HEK293 (cell line): ENCODE measurements around the gene USP13.

Experiments
- CTCF ChIA-PET: fragments of 350-600 bp; formaldehyde crosslinking; extraction: SDS; loops from one replicate; lab custom pipeline; 2021; ENCODE audit warnings: antibody characterized with exemption; lab: Yijun Ruan, JAX
- POLR2A ChIA-PET: fragments of 300-600 bp; formaldehyde crosslinking; extraction: SDS; loops from one replicate; lab custom pipeline; 2020; ENCODE audit warnings: antibody characterized with exemption, inconsistent platforms; lab: Yijun Ruan, JAX
- H3K27ac ChIP-seq: fragments of 200-500 bp; sonication (Bioruptor generic); 2 replicates; pipeline ENCODE4 v1.5.1; 2014; ENCODE audit warnings: low read depth, low read length, control low read depth, inconsistent platforms; ENCODE audit errors: extremely low read depth
- H3K36me3 ChIP-seq, 2 experiments: fragments of 200-500 bp in 1 of 2; sonication (Bioruptor generic) in 1 of 2; 1 replicate in 1 of 2; 2 replicates in 1 of 2; pipeline ENCODE4 v1.5.1; 2014 to 2017; ENCODE audit warnings: inconsistent platforms in 2 of 2, low read length in 2 of 2; ENCODE audit not compliant: control insufficient read depth in 2 of 2, insufficient read depth in 1 of 2
- H3K4me1 ChIP-seq: fragments of 200-500 bp; sonication (Bioruptor generic); 2 replicates; pipeline ENCODE4 v1.5.1; 2014; ENCODE audit warnings: mild to moderate bottlenecking, low read length, inconsistent platforms; ENCODE audit not compliant: control insufficient read depth, insufficient read depth
- H3K4me3 ChIP-seq: 2 replicates; pipeline ENCODE4 v1.5.1; 2011; ENCODE audit warnings: low read depth, mild to moderate bottlenecking, control low read depth, low read length, moderate library complexity
- H3K9me3 ChIP-seq: fragments of 200-500 bp; sonication (Bioruptor generic); 2 replicates; pipeline ENCODE4 v1.5.1; 2014; ENCODE audit warnings: low read depth, low read length, inconsistent platforms; ENCODE audit not compliant: control insufficient read depth, insufficient read depth
- GLI2 ChIP-seq: fragments of 450-650 bp; formaldehyde crosslinking; IDR thresholded peaks from 2 replicates; pipeline ENCODE4; 2017; ENCODE audit warnings: missing biosample characterization, missing genetic modification characterization, low read depth, borderline replicate concordance
- KLF1 ChIP-seq: fragments of 450-650 bp; formaldehyde crosslinking; IDR thresholded peaks from 2 replicates; pipeline ENCODE4 v1.5.1; 2016; ENCODE audit warnings: missing biosample characterization, missing genetic modification characterization
- KLF16 ChIP-seq: fragments of 450-650 bp; formaldehyde crosslinking; IDR thresholded peaks from 2 replicates; pipeline ENCODE4 v1.5.1; 2017; ENCODE audit warnings: missing biosample characterization, missing genetic modification characterization
- KLF8 ChIP-seq: fragments of 450-650 bp; formaldehyde crosslinking; IDR thresholded peaks from 2 replicates; pipeline ENCODE4 v1.5.1; 2016; ENCODE audit warnings: missing biosample characterization, missing genetic modification characterization
- MZF1 ChIP-seq: fragments of 450-650 bp; formaldehyde crosslinking; IDR thresholded peaks from 2 replicates; pipeline ENCODE4 v1.5.1; 2017; ENCODE audit warnings: missing biosample characterization, missing genetic modification characterization, borderline replicate concordance
- SP2 ChIP-seq: fragments of 450-650 bp; formaldehyde crosslinking; IDR thresholded peaks from 2 replicates; pipeline ENCODE4 v1.5.1; 2016; ENCODE audit warnings: missing biosample characterization, missing genetic modification characterization
- ZBTB10 ChIP-seq: fragments of 450-650 bp; formaldehyde crosslinking; IDR thresholded peaks from 2 replicates; pipeline ENCODE4 v1.5.1; 2016; ENCODE audit warnings: missing biosample characterization, missing genetic modification characterization
- ZBTB21 ChIP-seq: fragments of 450-650 bp; formaldehyde crosslinking; IDR thresholded peaks from 2 replicates; pipeline ENCODE4 v1.5.1; 2017; ENCODE audit warnings: missing biosample characterization, missing genetic modification characterization
- ZBTB49 ChIP-seq: fragments of 450-650 bp; formaldehyde crosslinking; IDR thresholded peaks from 2 replicates; pipeline ENCODE4 v1.5.1; 2016; ENCODE audit warnings: missing biosample characterization, missing genetic modification characterization, low read depth
- ZFP3 ChIP-seq: fragments of 450-650 bp; formaldehyde crosslinking; IDR thresholded peaks from 2 replicates; pipeline ENCODE4 v1.5.1; 2016; ENCODE audit warnings: low read depth, missing biosample characterization, missing genetic modification characterization
- ZNF175 ChIP-seq: fragments of 450-650 bp; formaldehyde crosslinking; IDR thresholded peaks from 2 replicates; pipeline ENCODE4 v1.5.1; 2016; ENCODE audit warnings: missing biosample characterization, missing genetic modification characterization
- ZNF2 ChIP-seq: fragments of 450-650 bp; formaldehyde crosslinking; IDR thresholded peaks from 2 replicates; pipeline ENCODE4 v1.5.1; 2016; ENCODE audit warnings: missing biosample characterization, missing genetic modification characterization
- ZNF324 ChIP-seq: fragments of 450-650 bp; formaldehyde crosslinking; IDR thresholded peaks from 2 replicates; pipeline ENCODE4 v1.5.1; 2016; ENCODE audit warnings: missing biosample characterization, missing genetic modification characterization
- ZNF341 ChIP-seq: fragments of 450-650 bp; formaldehyde crosslinking; IDR thresholded peaks from 2 replicates; pipeline ENCODE4; 2016; ENCODE audit warnings: low read depth, missing biosample characterization, missing genetic modification characterization
- ZNF362 ChIP-seq: fragments of 450-650 bp; formaldehyde crosslinking; IDR thresholded peaks from 2 replicates; pipeline ENCODE4 v1.5.1; 2016; ENCODE audit warnings: missing biosample characterization, missing genetic modification characterization
- ZNF398 ChIP-seq: fragments of 450-650 bp; formaldehyde crosslinking; IDR thresholded peaks from 2 replicates; pipeline ENCODE4 v1.5.1; 2017; ENCODE audit warnings: missing biosample characterization, missing genetic modification characterization
- ZNF423 ChIP-seq: fragments of 450-650 bp; formaldehyde crosslinking; IDR thresholded peaks from 2 replicates; pipeline ENCODE4 v1.5.1; 2016; ENCODE audit warnings: missing biosample characterization, missing genetic modification characterization
- ZNF558 ChIP-seq: fragments of 450-650 bp; formaldehyde crosslinking; IDR thresholded peaks from 2 replicates; pipeline ENCODE4 v1.5.1; 2016; ENCODE audit warnings: missing biosample characterization, missing genetic modification characterization
- ZNF623 ChIP-seq: fragments of 450-650 bp; formaldehyde crosslinking; IDR thresholded peaks from 2 replicates; pipeline ENCODE4 v1.5.1; 2016; ENCODE audit warnings: missing biosample characterization, missing genetic modification characterization
- ZNF747 ChIP-seq: fragments of 450-650 bp; formaldehyde crosslinking; IDR thresholded peaks from 2 replicates; pipeline ENCODE4 v1.5.1; 2016; ENCODE audit warnings: missing biosample characterization, missing genetic modification characterization
- ZNF792 ChIP-seq: fragments of 450-650 bp; formaldehyde crosslinking; IDR thresholded peaks from 2 replicates; pipeline ENCODE4 v1.5.1; 2016; ENCODE audit warnings: missing biosample characterization, missing genetic modification characterization
- ZNF843 ChIP-seq: fragments of 450-650 bp; formaldehyde crosslinking; IDR thresholded peaks from 2 replicates; pipeline ENCODE4 v1.5.1; 2016; ENCODE audit warnings: missing biosample characterization, missing genetic modification characterization
- ZSCAN4 ChIP-seq: fragments of 450-650 bp; formaldehyde crosslinking; IDR thresholded peaks from 2 replicates; pipeline ENCODE4 v1.5.1; 2017; ENCODE audit warnings: missing biosample characterization, missing genetic modification characterization
- ZSCAN5A ChIP-seq: fragments of 450-650 bp; formaldehyde crosslinking; IDR thresholded peaks from 2 replicates; pipeline ENCODE4 v1.5.1; 2016; ENCODE audit warnings: missing biosample characterization, missing genetic modification characterization

The USP13 gene

GRCh38 chr3:179825527-179826246 lies 172.8 kb downstream of the USP13 start (continued):
- TF ChIP-seq ZNF792 (tag by site-specific recombination) = no peak
- no peak for TF ChIP-seq ZNF843 (tag by site-specific recombination)

- H3K9me3 ChIP-seq = no peaks in the 10 kb centered on the region
- no peaks in the 10 kb centered on the region for H3K4me1 ChIP-seq
- no peak overlapping the region for H3K27ac ChIP-seq
- TF ChIP-seq ZNF423 (tag by site-specific recombination) = no peak
- no peak for TF ChIP-seq MZF1 (tag by site-specific recombination)
- no peak for TF ChIP-seq KLF8 (tag by site-specific recombination)
- TF ChIP-seq ZBTB49 (tag by site-specific recombination) = no peak
- TF ChIP-seq ZNF341 (tag by site-specific recombination) = no peak
- no peak for TF ChIP-seq GLI2 (tag by site-specific recombination)
- TF ChIP-seq ZBTB21 (tag by site-specific recombination) = no peak
- no peak for TF ChIP-seq ZSCAN4 (tag by site-specific recombination)
- H3K36me3 ChIP-seq = no peaks in the 10 kb centered on the region
- ChIA-PET CTCF (no interaction called here), POLR2A (no interaction called here)
- H3K4me3 ChIP-seq = no peak overlapping the region
Observed at GRCh38 chr3:179826247-179826637, 173.4 kb downstream of the USP13 start.

- ChIA-PET POLR2A (no interaction called here), CTCF (no interaction called here)
- no peaks in the 10 kb centered on the region for H3K4me1 ChIP-seq
- H3K36me3 ChIP-seq = no peaks in the 10 kb centered on the region
- no peak overlapping the region for H3K27ac ChIP-seq
- no peaks in the 10 kb centered on the region for H3K9me3 ChIP-seq
- no peak overlapping the region for H3K4me3 ChIP-seq
- no peak for TF ChIP-seq ZSCAN5A (tag by site-specific recombination)
- TF ChIP-seq ZFP3 (tag by site-specific recombination) = no peak
- no peak for TF ChIP-seq ZNF747
- no peak for TF ChIP-seq ZNF324 (tag by site-specific recombination)
- no peak for TF ChIP-seq KLF16 (tag by site-specific recombination)
- TF ChIP-seq ZNF398 (tag by site-specific recombination) = no peak
- TF ChIP-seq ZNF623 (tag by site-specific recombination) = no peak
- no peak for TF ChIP-seq ZNF362 (tag by site-specific recombination)
- TF ChIP-seq KLF1 (tag by site-specific recombination) = no peak
- TF ChIP-seq ZNF175 (tag by site-specific recombination) = no peak
- TF ChIP-seq ZNF2 (tag by site-specific recombination) = no peak
- TF ChIP-seq SP2 (tag by site-specific recombination) = no peak
- no peak for TF ChIP-seq ZNF558 (tag by site-specific recombination)
- no peak for TF ChIP-seq ZBTB10 (tag by site-specific recombination)
Observed at GRCh38 chr3:179828738-179829137, 175.9 kb downstream of the USP13 start.
